HL-60 (cell line): Measurements from ENCODE around the gene ROBO1.

Experiments
- CTCF ChIP-seq: IDR thresholded peaks from one replicate; pipeline ENCODE4 v1.5.1; 2011; ENCODE audit warnings: low read length, control low read depth, inconsistent platforms; ENCODE audit not compliant: insufficient read depth
- POLR2AphosphoS5 ChIP-seq: IDR thresholded peaks from 2 replicates; pipeline ENCODE4 v1.6.1; 2012; ENCODE audit warnings: low read depth
- REST ChIP-seq: IDR thresholded peaks from 2 replicates; pipeline ENCODE4 v1.6.1; 2012; ENCODE audit warnings: low read depth; ENCODE audit not compliant: insufficient replicate concordance
- SPI1 ChIP-seq: IDR thresholded peaks from 2 replicates; pipeline ENCODE4 v1.6.1; 2012; ENCODE audit warnings: low read depth, mild to moderate bottlenecking, borderline replicate concordance

- no peak for TF ChIP-seq CTCF
- no peak for TF ChIP-seq SPI1
- TF ChIP-seq REST = no peak
- TF ChIP-seq POLR2AphosphoS5 = no peak
These were observed 816.4 kb downstream of the ROBO1 start for GRCh38 chr3:78951342-78951945.
